OCI-LY7 (cell line): Measurements from ENCODE around the gene ETV3L. TPM values are rescaled to one million over a fixed set of nuclear protein-coding genes. Genes with fewer than 3 reads are reported as not detected.
"Not testable (repeated sequence)": the region's sequence is repeated elsewhere in the genome, so short reads cannot be mapped to it uniquely, and the experiment has no call there.

ENCODE experiments used
- BruUV-seq: library from RNA; stranded (reverse); fragments of 400-500 nt; replicated peaks from 2 replicates; lab custom pipeline; 2021; lab: Mats Ljungman, UMichigan
- CTCF ChIA-PET: fragments of 300-600 bp; sonication (Branson Sonifier 250); formaldehyde crosslinking; loops from one replicate; lab custom pipeline; 2022; ENCODE audit warnings: antibody characterized with exemption; ENCODE audit not compliant: unreplicated experiment; lab: Charles Lee
- POLR2A ChIA-PET: fragments of 300-600 bp; sonication (Branson Sonifier 250); formaldehyde crosslinking; loops from one replicate; lab custom pipeline; 2022; ENCODE audit warnings: antibody characterized with exemption; lab: Charles Lee
- DNase-seq: peaks from one replicate; pipeline ENCODE4 v3.0.0-alpha.2; 2015; ENCODE audit warnings: low spot score
- H2AFZ ChIP-seq: fragments of 200-600 bp; sonication (generic), shearing (Covaris generic); 2 replicates; pipeline ENCODE4 v1.6.1; 2014; ENCODE audit warnings: mild to moderate bottlenecking, antibody characterized with exemption, low read length, moderate library complexity
- H3K27ac ChIP-seq: fragments of 200-600 bp; sonication (generic); 2 replicates; pipeline ENCODE4 v1.5.1; 2014; ENCODE audit warnings: mixed run types, low read depth, mild to moderate bottlenecking, moderate library complexity, low read length, inconsistent platforms; ENCODE audit not compliant: poor library complexity, severe bottlenecking
- H3K36me3 ChIP-seq: fragments of 200-600 bp; sonication (generic); 2 replicates; pipeline ENCODE4 v1.6.1; 2014; ENCODE audit warnings: mild to moderate bottlenecking, antibody characterized with exemption, low read length, moderate library complexity, mixed read lengths; ENCODE audit not compliant: insufficient read depth
- H3K4me1 ChIP-seq: fragments of 200-600 bp; sonication (generic); 2 replicates; pipeline ENCODE4 v1.5.1; 2014; ENCODE audit warnings: mild to moderate bottlenecking, low read length; ENCODE audit not compliant: insufficient read depth, poor library complexity, severe bottlenecking
- H3K4me2 ChIP-seq: fragments of 200-600 bp; sonication (generic); 2 replicates; pipeline ENCODE4 v1.6.1; 2014; ENCODE audit warnings: mild to moderate bottlenecking, low read length
- H3K4me3 ChIP-seq: fragments of 200-600 bp; sonication (generic); 2 replicates; pipeline ENCODE4 v1.5.1; 2014; ENCODE audit warnings: mild to moderate bottlenecking, low read depth, low read length; ENCODE audit not compliant: poor library complexity, severe bottlenecking
- H3K79me2 ChIP-seq: fragments of 200-600 bp; sonication (generic); 2 replicates; pipeline ENCODE4 v1.6.1; 2016; ENCODE audit warnings: low read depth, mild to moderate bottlenecking, low read length, moderate library complexity, mixed read lengths; ENCODE audit not compliant: insufficient read depth
- H3K9me2 ChIP-seq: fragments of 200-600 bp; sonication (generic); 2 replicates; pipeline ENCODE4 v1.6.1; 2016; ENCODE audit warnings: mild to moderate bottlenecking, low read length, mixed read lengths; ENCODE audit not compliant: insufficient read depth
- H3K9me3 ChIP-seq: fragments of 200-600 bp; sonication (generic); 2 replicates; pipeline ENCODE4 v1.6.1; 2014; ENCODE audit warnings: mild to moderate bottlenecking, mixed run types, low read length, mixed read lengths
- H4K20me1 ChIP-seq: fragments of 200-600 bp; sonication (generic); 2 replicates; pipeline ENCODE4 v1.6.1; 2014; ENCODE audit warnings: mild to moderate bottlenecking, antibody characterized with exemption, low read length, moderate library complexity, mixed read lengths; ENCODE audit not compliant: insufficient read depth
- EZH2phosphoT487 ChIP-seq: fragments of 200-600 bp; sonication (generic); IDR thresholded peaks from 2 replicates; pipeline ENCODE4 v1.6.1; 2018; ENCODE audit warnings: low read depth, borderline replicate concordance, mild to moderate bottlenecking, mixed run types, antibody characterized with exemption, low read length, moderate library complexity, mixed read lengths
- intact Hi-C: fragments of 100-400 bp; cut with micrococcal nuclease; formaldehyde crosslinking; loops from one replicate; pipeline ENCODE4 v1.10.0; 2022; ENCODE audit not compliant: unreplicated experiment
- total RNA-seq, 2 experiments: library from RNA; depleted of rRNA in 1 of 2; stranded (reverse); fragments of >200 nt in 1 of 2; shearing (Covaris generic) in 1 of 2; gene quantifications; 2 replicates each; pipeline ENCODE4 v1.2.3, GENCODE V29; 2014 to 2022
- TF ChIP-seq, protein P1 (sequence below): fragments of 200-600 bp; sonication (generic); conservative IDR thresholded peaks from 2 replicates; pipeline ENCODE4 v1.5.1; 2014; ENCODE audit warnings: mild to moderate bottlenecking, antibody characterized with exemption, low read length, moderate library complexity, mixed read lengths

Gene ETV3L
- total RNA-seq, 2 experiments from 2014 or later, result not detected

- POLR2A ChIA-PET, result interaction anchor here (0.6 kb wide), 1 partner anchor 29 kb away, joined by 3 read pairs; no protein-coding TSS in a partner anchor
Measured at GRCh38 chr1:157101149-157101548, 1.5 kb upstream of the ETV3L start.

GRCh38 chr1:157098987-157099632 lies 498 bp downstream of the ETV3L start:
- H3K4me2 ChIP-seq, result not testable (repeated sequence)

More at GRCh38 chr1:157101149-157101548, 1.5 kb upstream of the ETV3L start:
- Histone ChIP-seq H3K9me2 (no peaks in the 10 kb centered on the region), H3K36me3 (no peaks in the 10 kb centered on the region), H3K4me3 (no peak overlapping the region), H3K4me1 (no peaks in the 10 kb centered on the region), H4K20me1 (no peaks in the 10 kb centered on the region), H2AFZ (no peak overlapping the region), H3K79me2 (no peaks in the 10 kb centered on the region), H3K4me2 (no peak overlapping the region), H3K27ac (no peak overlapping the region), H3K9me3 (no peaks in the 10 kb centered on the region)
- no peak for DNase-seq
- no peak for TF ChIP-seq EZH2phosphoT487
- TF ChIP-seq, protein P1, sequence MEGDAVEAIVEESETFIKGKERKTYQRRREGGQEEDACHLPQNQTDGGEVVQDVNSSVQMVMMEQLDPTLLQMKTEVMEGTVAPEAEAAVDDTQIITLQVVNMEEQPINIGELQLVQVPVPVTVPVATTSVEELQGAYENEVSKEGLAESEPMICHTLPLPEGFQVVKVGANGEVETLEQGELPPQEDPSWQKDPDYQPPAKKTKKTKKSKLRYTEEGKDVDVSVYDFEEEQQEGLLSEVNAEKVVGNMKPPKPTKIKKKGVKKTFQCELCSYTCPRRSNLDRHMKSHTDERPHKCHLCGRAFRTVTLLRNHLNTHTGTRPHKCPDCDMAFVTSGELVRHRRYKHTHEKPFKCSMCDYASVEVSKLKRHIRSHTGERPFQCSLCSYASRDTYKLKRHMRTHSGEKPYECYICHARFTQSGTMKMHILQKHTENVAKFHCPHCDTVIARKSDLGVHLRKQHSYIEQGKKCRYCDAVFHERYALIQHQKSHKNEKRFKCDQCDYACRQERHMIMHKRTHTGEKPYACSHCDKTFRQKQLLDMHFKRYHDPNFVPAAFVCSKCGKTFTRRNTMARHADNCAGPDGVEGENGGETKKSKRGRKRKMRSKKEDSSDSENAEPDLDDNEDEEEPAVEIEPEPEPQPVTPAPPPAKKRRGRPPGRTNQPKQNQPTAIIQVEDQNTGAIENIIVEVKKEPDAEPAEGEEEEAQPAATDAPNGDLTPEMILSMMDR, result no peak
- no TSS peak for BruUV-seq
- intact Hi-C loops, result no loop called here
- CTCF ChIA-PET, result no interaction called here

DNA sequence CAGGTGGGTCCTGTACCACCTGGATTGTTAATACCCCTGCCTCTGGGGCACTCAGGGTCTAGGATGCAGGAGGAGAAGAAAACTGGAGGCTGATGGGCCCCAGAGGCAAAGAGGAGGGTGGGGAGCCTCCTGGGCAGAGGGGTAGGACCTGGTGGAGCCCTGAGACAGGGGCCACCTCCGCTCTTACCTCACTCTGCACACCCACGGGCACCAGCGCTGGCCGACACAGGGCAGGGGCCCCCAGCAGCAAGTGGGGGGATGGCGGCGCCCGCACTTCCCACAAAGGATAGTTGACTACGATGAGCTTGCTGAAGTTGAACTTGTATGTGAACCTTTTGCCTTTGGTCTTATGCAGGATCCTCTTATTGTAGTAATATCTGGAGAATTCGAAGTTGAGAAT lies 1.1 kb downstream of the ETV3L start:
- Histone ChIP-seq H3K4me1 (no peaks in the 10 kb centered on the region), H3K4me2 (no peak overlapping the region), H3K4me3 (no peak overlapping the region), H2AFZ (no peak overlapping the region), H3K9me3 (no peaks in the 10 kb centered on the region), H3K79me2 (no peaks in the 10 kb centered on the region), H3K36me3 (no peaks in the 10 kb centered on the region), H4K20me1 (no peaks in the 10 kb centered on the region), H3K9me2 (no peaks in the 10 kb centered on the region), H3K27ac (no peak overlapping the region)
- no TSS peak for BruUV-seq
- intact Hi-C loops, result no loop called here
- ChIA-PET POLR2A (no interaction called here), CTCF (no interaction called here)
- TF ChIP-seq EZH2phosphoT487, result no peak
- TF ChIP-seq, protein P1, result no peak
- no peak for DNase-seq

More at GRCh38 chr1:157098987-157099632, 498 bp downstream of the ETV3L start:
- BruUV-seq, H4K20me1 ChIP-seq, H3K9me2 ChIP-seq, POLR2A ChIA-PET, CTCF ChIA-PET, H3K27ac ChIP-seq, H2AFZ ChIP-seq, intact Hi-C loops, H3K79me2 ChIP-seq, H3K4me3 ChIP-seq, H3K4me1 ChIP-seq, H3K9me3 ChIP-seq, DNase-seq, H3K36me3 ChIP-seq: not testable (repeated sequence)
